HUES48 (cell line): ENCODE results near the gene INO80E.
A peak's percentile ranks its signal among the peaks of the same experiment; 100 is the strongest.

Experiments used
- H3K27ac ChIP-seq: one replicate; pipeline ENCODE4 v1.7.0; 2013; ENCODE audit warnings: low read depth, low read length, inconsistent platforms
- H3K27me3 ChIP-seq: 2 replicates; pipeline ENCODE4 v1.6.1; 2013; ENCODE audit warnings: mild to moderate bottlenecking, low read length; ENCODE audit not compliant: control insufficient read depth, insufficient read depth
- H3K36me3 ChIP-seq: 2 replicates; pipeline ENCODE4 v1.6.1; 2013; ENCODE audit warnings: low read length; ENCODE audit not compliant: control insufficient read depth, insufficient read depth
- H3K4me1 ChIP-seq: 2 replicates; pipeline ENCODE4 v1.6.1; 2013; ENCODE audit warnings: mild to moderate bottlenecking, low read length; ENCODE audit not compliant: control insufficient read depth, insufficient read depth
- H3K4me3 ChIP-seq: 2 replicates; pipeline ENCODE4 v1.5.1; 2013; ENCODE audit warnings: mild to moderate bottlenecking, low read depth, low read length
- H3K9ac ChIP-seq: 2 replicates; pipeline ENCODE4 v1.6.1; 2013; ENCODE audit warnings: mild to moderate bottlenecking, low read depth, low read length, moderate library complexity
- H3K9me3 ChIP-seq: 2 replicates; pipeline ENCODE4 v1.6.1; 2013; ENCODE audit warnings: low read length; ENCODE audit not compliant: control insufficient read depth, insufficient read depth

The INO80E gene

GRCh38 chr16:29975811-29976511 is 20.1 kb upstream of the INO80E start:
- Histone ChIP-seq H3K9ac (no peak overlapping the region), H3K27me3 (peaks cover 11% of the 10 kb centered on the region), H3K4me3 (peak overlapping the region; percentile 90), H3K9me3 (peaks cover 9% of the 10 kb centered on the region), H3K4me1 (peaks cover 23% of the 10 kb centered on the region), H3K36me3 (peaks cover 42% of the 10 kb centered on the region), H3K27ac (peak overlapping the region; percentile 50)

- peaks cover 48% of the 10 kb centered on the region for H3K36me3 ChIP-seq
Measured at GRCh38 chr16:29977063-29977825, 18.8 kb upstream of the INO80E start.

GRCh38 chr16:29978081-29978480 is 18.0 kb upstream of the INO80E start:
- no peaks in the 10 kb centered on the region for H3K27me3 ChIP-seq
- peaks cover 1% of the 10 kb centered on the region for H3K9me3 ChIP-seq
- H3K36me3 ChIP-seq, result peaks cover 56% of the 10 kb centered on the region
- no peak overlapping the region for H3K9ac ChIP-seq
- no peak overlapping the region for H3K27ac ChIP-seq
- peaks cover 23% of the 10 kb centered on the region for H3K4me1 ChIP-seq
- H3K4me3 ChIP-seq, result no peak overlapping the region

More at GRCh38 chr16:29977063-29977825, 18.8 kb upstream of the INO80E start:
- no peak overlapping the region for H3K9ac ChIP-seq
- no peak overlapping the region for H3K4me3 ChIP-seq
- H3K4me1 ChIP-seq, result peaks cover 23% of the 10 kb centered on the region
- peaks cover 7% of the 10 kb centered on the region for H3K27me3 ChIP-seq
- peaks cover 9% of the 10 kb centered on the region for H3K9me3 ChIP-seq
- no peak overlapping the region for H3K27ac ChIP-seq

- H3K9me3 ChIP-seq, result no peaks in the 10 kb centered on the region
- no peaks in the 10 kb centered on the region for H3K27me3 ChIP-seq
- peaks cover 62% of the 10 kb centered on the region for H3K36me3 ChIP-seq
- peaks cover 23% of the 10 kb centered on the region for H3K4me1 ChIP-seq
- H3K4me3 ChIP-seq, result no peak overlapping the region
- H3K9ac ChIP-seq, result no peak overlapping the region
- H3K27ac ChIP-seq, result no peak overlapping the region
Measured at GRCh38 chr16:29978564-29979270, 17.3 kb upstream of the INO80E start.

GRCh38 chr16:29982560-29983419 is 13.3 kb upstream of the INO80E start:
- no peak overlapping the region for H3K9ac ChIP-seq

GRCh38 chr16:29983420-29984136 is 12.5 kb upstream of the INO80E start:
- Histone ChIP-seq H3K4me1 (no peaks in the 10 kb centered on the region), H3K9me3 (no peaks in the 10 kb centered on the region), H3K27ac (no peak overlapping the region), H3K27me3 (no peaks in the 10 kb centered on the region), H3K9ac (no peak overlapping the region), H3K36me3 (peaks cover 99% of the 10 kb centered on the region), H3K4me3 (no peak overlapping the region)

More at GRCh38 chr16:29982560-29983419, 13.3 kb upstream of the INO80E start:
- peaks cover 99% of the 10 kb centered on the region for H3K36me3 ChIP-seq
- H3K9me3 ChIP-seq, result no peaks in the 10 kb centered on the region
- H3K27me3 ChIP-seq, result no peaks in the 10 kb centered on the region
- no peak overlapping the region for H3K4me3 ChIP-seq
- H3K4me1 ChIP-seq, result no peaks in the 10 kb centered on the region
- no peak overlapping the region for H3K27ac ChIP-seq

GRCh38 chr16:29984137-29984763 is 11.8 kb upstream of the INO80E start:
- Histone ChIP-seq H3K36me3 (peaks cover 98% of the 10 kb centered on the region), H3K27me3 (no peaks in the 10 kb centered on the region), H3K9me3 (no peaks in the 10 kb centered on the region), H3K4me3 (no peak overlapping the region), H3K27ac (no peak overlapping the region), H3K9ac (no peak overlapping the region), H3K4me1 (no peaks in the 10 kb centered on the region)

GRCh38 chr16:29984764-29985147 is 11.3 kb upstream of the INO80E start:
- Histone ChIP-seq H3K27ac (no peak overlapping the region), H3K4me1 (no peaks in the 10 kb centered on the region), H3K36me3 (peaks cover 98% of the 10 kb centered on the region), H3K9me3 (no peaks in the 10 kb centered on the region), H3K27me3 (no peaks in the 10 kb centered on the region), H3K9ac (no peak overlapping the region), H3K4me3 (no peak overlapping the region)

GRCh38 chr16:29985271-29985811 is 10.7 kb upstream of the INO80E start:
- Histone ChIP-seq H3K36me3 (peaks cover 98% of the 10 kb centered on the region), H3K27me3 (no peaks in the 10 kb centered on the region), H3K9me3 (no peaks in the 10 kb centered on the region), H3K9ac (no peak overlapping the region), H3K4me3 (no peak overlapping the region), H3K4me1 (no peaks in the 10 kb centered on the region), H3K27ac (no peak overlapping the region)
